Measurements from ENCODE around the gene R3HDM2.
"Not testable (repeated sequence)": the region's sequence is repeated elsewhere in the genome, so short reads cannot be mapped to it uniquely, and the experiment has no call there.

Gene R3HDM2

DNA sequence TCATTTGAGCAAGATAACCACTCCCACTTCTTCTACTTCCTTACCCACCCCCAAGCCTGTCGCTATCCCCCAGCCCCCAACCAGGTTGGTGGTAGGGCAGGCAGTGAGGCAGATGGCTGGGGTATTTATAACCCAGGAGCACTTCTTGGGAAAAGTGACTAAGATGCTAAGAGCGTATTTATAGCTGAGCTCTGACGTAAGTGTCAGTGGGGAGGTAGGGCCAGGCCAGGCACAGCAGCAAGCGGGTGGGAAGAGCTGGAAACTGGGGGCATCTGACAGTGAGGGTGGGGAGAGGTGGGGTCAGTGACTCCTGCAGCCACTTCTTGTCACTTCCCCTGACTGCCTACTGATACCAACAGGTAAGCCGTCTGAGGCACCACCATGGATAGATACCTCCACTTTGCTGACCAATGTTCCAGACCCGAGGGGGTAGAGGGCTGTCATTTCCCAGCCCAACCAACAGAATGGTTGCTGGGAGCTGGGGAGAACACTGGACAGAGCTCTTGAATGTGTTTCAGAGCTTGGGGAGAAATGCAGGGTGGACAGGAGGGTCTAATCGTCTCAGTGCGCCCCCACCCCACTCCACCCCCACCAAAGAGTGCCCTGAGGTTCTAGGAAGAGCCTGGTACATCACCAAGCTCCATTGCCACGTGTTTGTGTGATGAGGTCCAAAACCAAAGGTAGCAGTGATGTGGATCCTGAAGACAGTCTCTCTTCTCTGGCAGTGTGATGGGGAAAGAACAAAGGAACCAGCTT, 21.5 kb upstream of the R3HDM2 start:
- DNase-seq: no peak

DNA sequence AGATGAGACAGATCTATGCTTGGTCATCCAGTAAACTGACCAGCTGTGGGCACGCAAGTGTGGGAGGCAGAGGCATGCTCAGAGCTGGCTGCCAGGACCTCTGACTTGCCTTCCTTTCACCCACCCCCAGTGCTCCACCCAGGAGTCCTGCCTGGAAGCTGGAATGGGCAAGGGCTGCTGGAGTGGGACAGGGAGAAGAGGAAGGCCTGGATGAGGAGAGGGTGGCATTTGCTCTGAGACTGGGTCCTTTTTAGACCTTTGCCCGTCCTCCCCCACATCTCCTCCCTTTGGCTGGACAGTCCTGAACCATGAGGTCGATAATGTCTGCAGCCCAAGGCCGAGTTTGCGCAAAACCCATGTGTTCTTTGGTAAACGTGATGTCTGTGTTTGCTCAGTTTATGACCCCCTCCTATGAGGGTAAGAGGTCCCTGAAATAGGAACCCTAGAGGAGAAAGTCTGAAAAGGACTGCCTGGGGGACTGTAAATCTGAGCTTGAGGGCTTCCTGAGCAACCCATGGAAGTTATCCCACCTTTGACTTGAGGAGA, 20.5 kb upstream of the R3HDM2 start:
- DNase-seq: no peak

GRCh38 chr12:57450057-57450456, 19.2 kb upstream of the R3HDM2 start:
- DNase-seq: no peak

DNA sequence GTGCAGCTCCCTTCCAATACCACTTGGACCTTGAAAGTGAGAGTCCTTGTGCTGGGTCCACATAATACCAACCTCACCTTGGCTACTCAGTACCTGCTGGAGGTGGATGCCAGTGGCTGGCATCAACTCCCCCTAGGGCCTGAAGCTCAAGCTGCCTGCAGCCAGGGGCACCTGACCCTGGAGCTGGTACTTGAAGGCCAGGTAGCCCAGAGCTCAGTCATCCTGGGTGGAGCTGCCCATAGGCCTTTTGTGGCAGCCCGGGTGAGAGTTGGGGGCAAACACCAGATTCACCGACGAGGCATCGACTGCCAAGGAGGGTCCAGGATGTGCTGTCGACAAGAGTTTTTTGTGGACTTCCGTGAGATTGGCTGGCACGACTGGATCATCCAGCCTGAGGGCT, 18.5 kb upstream of the R3HDM2 start:
- DNase-seq: no peak

DNA sequence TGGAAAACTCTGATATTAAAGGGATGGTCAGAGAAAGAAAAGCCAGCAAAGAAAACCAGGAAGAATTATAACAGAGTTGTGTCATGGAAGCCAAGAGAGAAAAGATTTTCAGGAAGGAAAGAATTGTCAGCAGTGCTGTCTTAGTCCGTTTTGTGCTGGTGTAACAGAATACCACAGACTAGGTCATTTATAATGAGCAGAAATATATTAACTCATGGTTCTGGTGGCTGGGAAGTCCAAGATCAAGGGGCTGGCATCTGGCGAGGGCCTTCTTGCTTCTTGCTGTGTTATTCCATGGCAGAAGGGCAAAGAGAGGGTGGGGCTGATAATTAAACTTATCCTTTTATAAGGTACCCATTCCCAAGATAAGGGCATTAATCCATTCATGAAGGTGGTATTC, 17.8 kb upstream of the R3HDM2 start:
- no peak for DNase-seq

DNA sequence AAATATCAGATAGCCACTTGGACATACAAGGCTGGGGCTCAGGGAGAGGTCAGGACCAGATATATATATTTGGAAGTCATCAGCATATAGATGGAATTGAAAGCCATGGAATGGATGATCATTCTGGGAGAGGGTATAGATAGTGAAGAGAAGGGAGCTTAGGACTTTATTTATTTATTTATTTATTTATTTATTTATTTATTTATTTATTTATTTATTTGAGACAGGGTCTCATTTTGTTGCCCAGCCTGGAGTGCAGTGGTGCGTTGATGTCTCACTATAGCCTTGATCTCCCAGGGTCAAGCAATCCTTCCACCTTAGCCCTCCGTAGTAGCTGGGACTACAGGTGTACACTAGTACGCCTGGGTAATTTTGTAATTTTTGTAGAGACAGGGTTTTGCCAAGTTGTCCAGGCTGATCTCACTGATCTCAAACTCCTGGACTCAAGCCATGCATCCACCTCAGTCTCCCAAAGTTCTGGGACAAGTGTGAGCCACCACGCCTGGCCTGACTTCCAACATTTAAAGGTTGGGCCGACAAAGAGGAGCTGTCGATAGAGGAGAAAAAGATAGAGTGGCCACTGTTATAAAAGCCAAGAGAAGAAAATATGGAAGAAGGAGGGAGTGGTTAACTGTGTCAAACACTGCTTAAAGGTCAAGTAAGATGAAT, 15.6 kb upstream of the R3HDM2 start:
- no peak for DNase-seq

GRCh38 chr12:57444744-57445143, 13.9 kb upstream of the R3HDM2 start:
- DNase-seq: no peak

DNA sequence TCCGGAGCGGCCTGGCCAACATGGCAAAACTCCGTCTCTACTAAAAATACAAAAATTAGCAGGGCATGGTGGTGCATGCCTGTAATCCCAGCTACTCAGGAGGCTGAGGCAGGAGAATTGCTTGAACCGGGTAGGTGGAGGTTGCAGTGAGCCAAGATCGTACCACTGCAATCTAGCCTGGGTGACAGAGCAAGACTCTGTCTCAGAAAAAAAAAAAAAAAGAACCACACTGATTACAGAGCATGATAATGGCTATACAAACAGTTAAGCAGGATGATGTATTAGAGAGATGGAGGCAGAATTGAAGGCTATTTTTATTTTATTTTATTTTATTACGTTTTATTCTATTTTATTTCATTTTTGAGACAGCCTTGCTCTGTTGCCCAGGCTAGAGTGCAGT, 13.5 kb upstream of the R3HDM2 start:
- DNase-seq: not testable (repeated sequence)

GRCh38 chr12:57441846-57442427, 11.1 kb upstream of the R3HDM2 start:
- no peak for DNase-seq

DNA sequence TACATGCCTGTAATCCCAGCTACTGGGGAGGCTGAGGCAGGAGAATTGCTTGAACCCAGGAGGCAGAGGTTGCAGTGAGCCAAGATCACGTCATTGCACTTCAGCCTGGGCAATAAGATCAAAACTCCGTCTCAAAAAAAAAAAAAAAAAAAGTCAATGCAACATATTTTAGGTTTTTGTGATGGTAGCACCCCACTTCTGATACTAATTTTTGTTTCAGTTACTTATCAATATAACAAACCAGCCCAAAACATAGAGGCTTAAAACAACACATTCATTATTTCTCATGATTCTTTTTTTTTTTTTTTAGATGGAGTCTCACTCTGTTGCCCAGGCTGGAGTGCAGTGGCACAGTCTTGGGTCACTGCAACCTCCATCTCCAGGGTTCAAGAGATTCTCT, 10.6 kb upstream of the R3HDM2 start:
- not testable (repeated sequence) for DNase-seq

DNA sequence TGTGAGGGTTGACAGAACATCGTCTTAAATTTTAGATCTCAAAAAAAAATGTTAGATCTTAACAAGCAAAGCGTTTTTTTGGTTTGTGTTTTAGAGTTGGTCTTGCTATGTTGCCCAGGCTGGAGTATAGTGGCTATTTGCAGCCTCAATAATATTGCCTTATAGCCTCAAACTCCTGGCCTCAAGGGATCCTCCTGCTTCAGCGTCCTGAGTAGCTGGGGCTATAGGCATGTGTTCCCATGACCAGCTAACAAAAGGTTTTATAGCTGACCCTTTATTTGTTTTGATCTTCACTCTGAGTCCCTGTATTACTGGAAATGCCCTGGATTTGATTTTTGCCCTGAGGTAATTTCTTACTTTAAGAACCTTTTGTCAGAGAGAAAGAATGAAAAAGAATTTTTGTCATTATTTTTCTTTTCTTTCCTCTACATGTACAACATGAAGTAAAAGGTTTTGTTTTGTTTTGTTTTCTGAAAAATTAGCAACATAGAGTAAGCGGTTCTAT, 9.0 kb upstream of the R3HDM2 start:
- no peak for DNase-seq

DNA sequence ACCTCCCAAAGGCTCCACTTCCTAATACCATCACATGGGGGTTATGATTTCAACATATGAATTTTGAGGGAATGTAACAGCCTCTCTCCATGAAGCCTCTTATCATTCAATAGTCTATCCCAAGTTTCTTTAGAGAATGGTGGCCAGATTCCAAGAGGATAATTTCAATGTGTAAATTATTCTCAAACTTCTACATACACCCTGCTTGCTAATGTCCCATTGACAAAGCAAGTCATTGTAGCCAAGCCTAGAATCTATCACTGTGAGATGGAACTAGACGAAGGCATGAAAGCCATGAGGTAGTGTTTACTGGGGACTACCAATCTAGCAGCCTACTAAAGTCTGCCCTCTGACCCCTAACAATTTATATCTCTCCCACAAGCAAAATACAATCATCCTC, 7.6 kb upstream of the R3HDM2 start:
- DNase-seq: no peak

DNA sequence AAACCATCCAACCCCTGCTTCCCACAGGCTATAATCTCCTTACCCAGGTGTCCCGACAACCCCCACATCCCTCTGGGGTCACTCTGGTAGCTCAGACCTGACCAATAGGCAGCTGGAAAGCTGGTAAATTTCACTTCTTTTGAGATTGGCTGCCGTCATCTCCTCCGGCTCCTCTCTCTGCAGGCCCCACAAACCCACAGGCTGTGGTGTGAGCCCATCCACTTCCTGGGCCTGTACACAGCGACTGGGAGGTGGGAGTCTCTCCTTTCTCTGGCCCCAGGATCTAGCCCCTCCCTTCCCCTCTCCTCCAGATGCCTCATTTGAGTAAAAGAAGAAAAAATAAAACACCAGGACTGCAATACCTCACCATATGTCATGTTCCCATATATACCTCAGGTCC, 4.5 kb upstream of the R3HDM2 start:
- no peak for DNase-seq

- no peak for DNase-seq
These were observed 3.8 kb upstream of the R3HDM2 start, which contains the start of gene INHBC for GRCh38 chr12:57434517-57435223. TSS of gene INHBC (plus strand) at chr12:57434784. CDS start at chr12:57434887, 103 bp downstream.

DNA sequence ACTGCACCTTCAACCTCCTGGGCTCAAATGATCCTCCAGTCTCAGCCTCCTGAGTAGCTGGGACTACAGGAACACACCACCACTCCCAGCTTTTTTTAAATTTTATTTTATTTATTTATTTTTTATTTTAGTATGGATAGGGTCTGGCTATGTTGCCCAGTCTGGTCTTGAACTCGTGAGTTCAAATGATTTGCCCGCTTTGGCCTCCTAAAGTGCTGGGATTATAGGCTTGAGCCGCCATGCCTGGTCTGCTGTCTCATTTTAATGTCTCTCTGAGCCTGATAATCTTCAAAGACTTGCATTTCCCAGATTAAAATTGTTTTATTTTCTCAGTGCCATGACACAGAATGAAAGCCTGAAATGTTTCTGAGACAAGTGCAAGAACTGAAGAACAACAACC, 2.5 kb upstream of the R3HDM2 start:
- no peak for DNase-seq

- no peak for DNase-seq
These were observed 878 bp upstream of the R3HDM2 start for GRCh38 chr12:57431654-57432188.

DNA sequence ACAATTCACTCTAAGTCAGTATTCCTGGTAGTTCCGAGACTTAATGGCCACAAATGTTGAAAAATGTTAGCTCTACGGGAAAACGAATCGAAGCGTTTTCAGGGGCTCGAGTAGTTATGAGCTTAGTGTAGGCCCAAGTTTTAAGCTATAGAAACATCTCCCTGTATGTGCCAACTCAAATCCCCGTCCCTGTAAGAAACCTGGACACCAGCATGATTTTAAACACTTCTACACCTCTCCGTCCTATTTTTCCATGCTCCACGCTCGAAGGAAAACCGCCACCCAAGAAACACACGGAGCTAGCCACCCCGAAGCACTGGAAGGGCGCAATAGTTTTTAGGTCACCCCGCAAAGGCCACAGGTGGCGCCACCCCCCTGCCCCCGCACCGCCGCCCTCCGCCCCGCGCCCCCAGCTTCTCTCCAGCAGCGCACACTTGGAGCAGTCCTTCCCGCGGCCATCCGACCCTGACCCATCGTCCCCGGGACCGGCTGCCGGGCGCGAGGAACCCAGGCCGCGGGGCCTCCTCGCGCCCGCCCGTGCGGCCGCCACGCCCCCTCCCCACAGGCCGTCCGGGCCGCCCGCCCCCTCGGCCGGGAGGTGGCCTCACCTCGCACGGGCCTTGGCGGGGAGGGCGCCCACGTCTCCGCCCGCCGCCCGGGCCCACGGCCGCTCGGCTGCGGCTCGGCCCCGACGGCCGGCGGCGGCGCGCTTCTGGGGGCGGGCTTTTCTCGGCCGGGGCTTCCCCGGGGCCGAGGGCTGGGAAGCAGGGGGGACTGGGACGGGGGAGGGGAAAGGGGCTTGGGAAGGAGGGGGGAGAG, 522 bp downstream of the R3HDM2 start:
- no peak for DNase-seq

- no peak for DNase-seq
These were observed 1.3 kb downstream of the R3HDM2 start for GRCh38 chr12:57429473-57430111.

DNA sequence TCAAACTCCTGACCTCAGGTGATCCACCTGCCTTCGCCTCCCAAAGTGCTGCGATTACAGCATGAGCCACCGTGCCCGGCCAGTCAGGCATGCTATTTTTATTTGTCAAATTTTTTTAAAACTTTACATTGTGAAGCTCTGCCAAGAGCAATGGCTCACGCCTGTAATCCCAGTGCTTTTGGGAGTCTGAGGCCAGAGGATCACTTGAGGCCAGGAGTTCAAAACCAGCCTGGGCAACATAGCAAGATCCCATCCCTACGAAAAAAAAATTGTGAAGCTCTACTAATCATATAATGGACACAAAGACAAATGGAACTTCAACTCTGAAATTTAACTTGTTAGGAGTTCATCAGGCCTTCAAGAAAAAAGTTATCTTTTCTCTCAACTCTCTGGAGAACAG, 1.9 kb downstream of the R3HDM2 start:
- DNase-seq: no peak

DNA sequence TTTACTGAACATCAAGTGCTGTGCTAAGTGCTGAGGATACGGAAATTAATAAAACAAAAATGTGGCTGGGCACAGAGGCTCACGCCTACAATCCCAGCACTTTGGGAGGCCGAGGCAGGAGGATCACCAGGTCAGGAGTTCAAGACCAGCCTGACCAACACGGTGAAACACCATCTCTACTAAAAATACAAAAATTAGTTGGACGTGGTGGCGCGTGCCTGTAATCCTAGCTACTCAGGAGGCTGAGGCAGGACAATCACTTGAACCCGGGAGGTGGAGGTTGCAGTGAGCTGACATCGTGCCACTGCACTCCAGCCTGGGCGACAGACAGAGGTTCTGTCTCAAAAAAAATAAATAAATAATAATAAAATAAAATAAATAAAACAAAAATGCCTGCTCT, 3.9 kb downstream of the R3HDM2 start:
- DNase-seq: not testable (repeated sequence)

- DNase-seq: no peak
These were observed 10.4 kb downstream of the R3HDM2 start for GRCh38 chr12:57420482-57420881.
